ENCODE results near the gene ATG16L2.
"Not testable (repeated sequence)": the region's sequence is repeated elsewhere in the genome, so short reads cannot be mapped to it uniquely, and the experiment has no call there.

Gene ATG16L2

GRCh38 chr11:72825661-72826060 is 11.4 kb downstream of the ATG16L2 start:
- H3K27ac ChIP-seq = no peak overlapping the region
- no peak for TF ChIP-seq ZFX (IDR thresholded peaks at IDR 0.05; ENCODE audit: borderline replicate concordance)
- TF ChIP-seq, protein P1, sequence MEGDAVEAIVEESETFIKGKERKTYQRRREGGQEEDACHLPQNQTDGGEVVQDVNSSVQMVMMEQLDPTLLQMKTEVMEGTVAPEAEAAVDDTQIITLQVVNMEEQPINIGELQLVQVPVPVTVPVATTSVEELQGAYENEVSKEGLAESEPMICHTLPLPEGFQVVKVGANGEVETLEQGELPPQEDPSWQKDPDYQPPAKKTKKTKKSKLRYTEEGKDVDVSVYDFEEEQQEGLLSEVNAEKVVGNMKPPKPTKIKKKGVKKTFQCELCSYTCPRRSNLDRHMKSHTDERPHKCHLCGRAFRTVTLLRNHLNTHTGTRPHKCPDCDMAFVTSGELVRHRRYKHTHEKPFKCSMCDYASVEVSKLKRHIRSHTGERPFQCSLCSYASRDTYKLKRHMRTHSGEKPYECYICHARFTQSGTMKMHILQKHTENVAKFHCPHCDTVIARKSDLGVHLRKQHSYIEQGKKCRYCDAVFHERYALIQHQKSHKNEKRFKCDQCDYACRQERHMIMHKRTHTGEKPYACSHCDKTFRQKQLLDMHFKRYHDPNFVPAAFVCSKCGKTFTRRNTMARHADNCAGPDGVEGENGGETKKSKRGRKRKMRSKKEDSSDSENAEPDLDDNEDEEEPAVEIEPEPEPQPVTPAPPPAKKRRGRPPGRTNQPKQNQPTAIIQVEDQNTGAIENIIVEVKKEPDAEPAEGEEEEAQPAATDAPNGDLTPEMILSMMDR (IDR thresholded peaks at IDR 0.05) = no peak

- no peak overlapping the region for H3K27ac ChIP-seq
These were observed 12.2 kb downstream of the ATG16L2 start for GRCh38 chr11:72826191-72826941.

DNA sequence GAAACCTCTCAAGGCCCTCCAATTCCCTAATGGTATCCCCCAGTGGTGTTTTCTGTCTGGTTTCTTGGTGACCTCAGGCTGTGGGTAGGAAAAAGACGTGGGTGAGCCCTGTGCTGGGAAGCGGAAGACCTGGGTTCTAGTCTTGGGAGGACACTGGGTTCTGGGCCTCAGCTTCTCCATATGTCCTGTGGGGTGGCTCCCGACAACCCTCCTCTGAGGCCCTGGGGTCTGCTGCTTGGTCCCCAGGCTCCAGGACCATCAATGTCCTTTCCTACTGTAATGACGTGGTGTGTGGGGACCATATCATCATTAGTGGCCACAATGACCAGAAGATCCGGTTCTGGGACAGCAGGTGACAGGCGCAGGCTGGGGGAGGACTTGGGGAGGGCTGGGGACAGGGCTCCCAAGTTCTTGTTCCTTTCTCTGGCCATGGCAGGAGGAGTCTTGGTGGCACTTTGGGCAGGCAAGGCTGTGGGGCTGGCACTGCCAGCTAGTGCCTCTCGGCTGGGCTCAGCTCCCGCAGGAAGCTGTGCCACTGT is 12.8 kb downstream of the ATG16L2 start:
- H3K27ac ChIP-seq = no peak overlapping the region
- TF ChIP-seq, protein P1 (IDR thresholded peaks at IDR 0.05) = no peak
- TF ChIP-seq ZFX (IDR thresholded peaks at IDR 0.05; ENCODE audit: borderline replicate concordance) = no peak

More at GRCh38 chr11:72826191-72826941, 12.2 kb downstream of the ATG16L2 start:
- TF ChIP-seq, protein P1 (IDR thresholded peaks at IDR 0.05) = no peak
- TF ChIP-seq ZFX (IDR thresholded peaks at IDR 0.05; ENCODE audit: borderline replicate concordance) = no peak

DNA sequence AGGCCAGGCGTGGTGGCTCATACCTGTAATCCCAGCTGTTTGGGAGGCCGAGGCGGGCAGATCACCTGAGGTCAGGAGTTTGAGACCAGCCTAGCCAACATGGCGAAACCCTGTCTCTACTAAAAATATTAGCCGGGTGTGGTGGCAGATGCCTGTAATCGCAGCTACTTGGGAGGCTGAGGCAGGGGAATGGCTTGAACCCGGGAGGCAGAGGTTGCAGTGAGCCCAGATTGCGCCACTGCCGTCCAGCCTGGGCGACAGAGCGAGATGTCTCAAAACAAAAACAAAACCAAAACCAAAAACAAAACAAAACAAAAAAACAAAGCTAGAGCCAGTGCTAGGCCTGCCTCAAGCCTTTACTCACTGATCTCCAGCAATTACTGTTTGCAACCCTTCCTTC is 13.4 kb downstream of the ATG16L2 start:
- not testable (repeated sequence) for H3K27ac ChIP-seq

DNA sequence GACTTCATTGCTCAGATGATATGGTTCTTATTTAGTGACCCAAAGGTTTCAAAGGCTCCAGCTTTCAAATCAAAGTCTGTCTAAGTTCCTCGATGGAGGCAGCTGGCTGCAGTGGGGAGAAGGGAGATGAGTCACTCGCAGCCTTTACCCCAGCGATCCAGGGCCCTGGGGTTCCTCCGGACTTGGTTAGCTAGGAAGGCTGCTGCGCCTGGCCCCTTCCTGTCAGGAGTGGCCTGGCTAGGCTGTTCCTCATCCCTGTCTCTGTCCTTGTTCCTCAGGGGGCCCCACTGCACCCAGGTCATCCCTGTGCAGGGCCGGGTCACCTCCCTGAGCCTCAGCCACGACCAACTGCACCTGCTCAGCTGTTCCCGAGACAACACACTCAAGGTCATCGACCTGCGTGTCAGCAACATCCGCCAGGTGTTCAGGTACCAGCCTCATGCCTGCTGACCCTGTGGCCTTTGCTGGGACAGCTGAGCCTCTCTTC is 13.9 kb downstream of the ATG16L2 start:
- no peak overlapping the region for H3K27ac ChIP-seq
- TF ChIP-seq ZFX (IDR thresholded peaks at IDR 0.05; ENCODE audit: borderline replicate concordance) = no peak
- TF ChIP-seq, protein P1 (IDR thresholded peaks at IDR 0.05) = no peak

GRCh38 chr11:72828692-72829101 is 14.5 kb downstream of the ATG16L2 start:
- no peak overlapping the region for H3K27ac ChIP-seq
- TF ChIP-seq, protein P1 (IDR thresholded peaks at IDR 0.05) = no peak
- TF ChIP-seq ZFX (IDR thresholded peaks at IDR 0.05; ENCODE audit: borderline replicate concordance) = no peak

DNA sequence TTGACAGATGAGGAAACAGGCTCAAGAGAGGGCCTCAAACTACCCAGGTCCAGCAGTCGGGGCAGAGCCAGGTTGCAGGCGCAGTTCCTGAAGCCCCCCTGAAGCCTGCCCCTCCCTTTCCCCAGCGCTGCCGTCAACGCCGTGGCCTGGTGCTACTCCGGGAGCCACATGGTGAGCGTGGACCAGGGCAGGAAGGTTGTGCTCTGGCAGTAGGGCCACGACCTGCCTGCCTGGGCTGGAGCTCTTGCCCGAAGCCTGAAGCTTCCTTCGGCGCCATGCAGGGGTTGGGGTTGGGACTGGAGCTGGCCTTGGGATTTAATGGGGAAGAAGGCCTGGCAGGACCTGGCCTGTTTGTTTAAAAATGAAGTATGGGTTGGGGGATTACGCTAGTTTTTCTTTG is 15.0 kb downstream of the ATG16L2 start:
- TF ChIP-seq, protein P1 (IDR thresholded peaks at IDR 0.05) = no peak
- no peak for TF ChIP-seq ZFX (IDR thresholded peaks at IDR 0.05; ENCODE audit: borderline replicate concordance)
- H3K27ac ChIP-seq = no peak overlapping the region

All from 22Rv1 (cell line).